PC-3 (cell line): ENCODE data around the gene PAMR1.

Source experiments
- CTCF ChIP-seq: fragments of 300-600 bp; sonication (generic); conservative IDR thresholded peaks from 2 replicates; pipeline ENCODE4 v1.5.1; 2017; ENCODE audit warnings: antibody characterized with exemption, low read depth, mild to moderate bottlenecking, low read length
- EZH2 ChIP-seq: fragments of 300-600 bp; sonication (generic); IDR thresholded peaks from one replicate; pipeline ENCODE4 v1.6.1; 2017; ENCODE audit warnings: antibody characterized with exemption, mild to moderate bottlenecking, low read length; ENCODE audit not compliant: unreplicated experiment
- EZH2phosphoT487 ChIP-seq: fragments of 300-600 bp; sonication (generic); IDR thresholded peaks from 2 replicates; pipeline ENCODE4 v1.6.1; 2018; ENCODE audit warnings: mild to moderate bottlenecking, antibody characterized with exemption, low read length, borderline replicate concordance

GRCh38 chr11:35552616-35553015, 27.2 kb upstream of the PAMR1 start:
- TF ChIP-seq CTCF, result no peak
- no peak for TF ChIP-seq EZH2
- TF ChIP-seq EZH2phosphoT487, result no peak
